HEK293 (cell line): Measurements from ENCODE around the gene GXYLT1.

Experiments used
- GLIS2 ChIP-seq: fragments of 450-650 bp; formaldehyde crosslinking; IDR thresholded peaks from 2 replicates; pipeline ENCODE4 v1.5.1; 2016; ENCODE audit warnings: missing biosample characterization, missing genetic modification characterization
- REPIN1 ChIP-seq: fragments of 450-650 bp; formaldehyde crosslinking; IDR thresholded peaks from 2 replicates; pipeline ENCODE4 v1.5.1; 2017; ENCODE audit warnings: missing biosample characterization, missing genetic modification characterization, low read depth
- YY1 ChIP-seq: fragments of 450-650 bp; formaldehyde crosslinking; IDR thresholded peaks from 2 replicates; pipeline ENCODE4 v1.5.1; 2018; ENCODE audit warnings: missing biosample characterization, missing genetic modification characterization
- ZBTB49 ChIP-seq: fragments of 450-650 bp; formaldehyde crosslinking; IDR thresholded peaks from 2 replicates; pipeline ENCODE4 v1.5.1; 2016; ENCODE audit warnings: missing biosample characterization, missing genetic modification characterization, low read depth
- ZNF157 ChIP-seq: fragments of 450-650 bp; formaldehyde crosslinking; IDR thresholded peaks from 2 replicates; pipeline ENCODE4 v1.5.1; 2016; ENCODE audit warnings: missing biosample characterization, missing genetic modification characterization
- ZNF266 ChIP-seq: fragments of 450-650 bp; formaldehyde crosslinking; IDR thresholded peaks from 2 replicates; pipeline ENCODE4 v1.5.1; 2016; ENCODE audit warnings: missing biosample characterization, missing genetic modification characterization, low read depth
- ZNF274 ChIP-seq, 2 experiments: fragments of 200-500 bp in 1 of 2; fragments of 450-650 bp in 1 of 2; sonication (Bioruptor generic) in 1 of 2; formaldehyde crosslinking in 1 of 2; IDR thresholded peaks; 2 replicates each; pipeline versions ENCODE4 v1.5.1 to v1.6.1; 2014 to 2016; ENCODE audit warnings: borderline replicate concordance in 1 of 2, inconsistent platforms in 1 of 2, low read length in 1 of 2, missing biosample characterization in 1 of 2, missing genetic modification characterization in 1 of 2
- ZNF510 ChIP-seq: fragments of 450-650 bp; formaldehyde crosslinking; IDR thresholded peaks from 2 replicates; pipeline ENCODE4 v1.5.1; 2018; ENCODE audit warnings: mild to moderate bottlenecking, missing genetic modification characterization, missing biosample characterization; ENCODE audit not compliant: insufficient replicate concordance
- ZNF518A ChIP-seq: fragments of 450-650 bp; formaldehyde crosslinking; conservative IDR thresholded peaks from 2 replicates; pipeline ENCODE4 v1.5.1; 2016; ENCODE audit warnings: low read depth, missing biosample characterization, missing genetic modification characterization
- TF ChIP-seq, protein P1 (sequence below): fragments of 450-650 bp; formaldehyde crosslinking; IDR thresholded peaks from 2 replicates; pipeline ENCODE4 v1.5.1; 2016; ENCODE audit warnings: missing biosample characterization, missing genetic modification characterization
- TF ChIP-seq, protein P2 (sequence below): fragments of 450-650 bp; formaldehyde crosslinking; IDR thresholded peaks from 2 replicates; pipeline ENCODE4 v1.5.1; 2016; ENCODE audit warnings: missing biosample characterization, missing genetic modification characterization

GRCh38 chr12:42094277-42094676, 50.4 kb downstream of the GXYLT1 start:
- TF ChIP-seq ZNF518A (tag by site-specific recombination) = no peak
- TF ChIP-seq, protein P1, sequence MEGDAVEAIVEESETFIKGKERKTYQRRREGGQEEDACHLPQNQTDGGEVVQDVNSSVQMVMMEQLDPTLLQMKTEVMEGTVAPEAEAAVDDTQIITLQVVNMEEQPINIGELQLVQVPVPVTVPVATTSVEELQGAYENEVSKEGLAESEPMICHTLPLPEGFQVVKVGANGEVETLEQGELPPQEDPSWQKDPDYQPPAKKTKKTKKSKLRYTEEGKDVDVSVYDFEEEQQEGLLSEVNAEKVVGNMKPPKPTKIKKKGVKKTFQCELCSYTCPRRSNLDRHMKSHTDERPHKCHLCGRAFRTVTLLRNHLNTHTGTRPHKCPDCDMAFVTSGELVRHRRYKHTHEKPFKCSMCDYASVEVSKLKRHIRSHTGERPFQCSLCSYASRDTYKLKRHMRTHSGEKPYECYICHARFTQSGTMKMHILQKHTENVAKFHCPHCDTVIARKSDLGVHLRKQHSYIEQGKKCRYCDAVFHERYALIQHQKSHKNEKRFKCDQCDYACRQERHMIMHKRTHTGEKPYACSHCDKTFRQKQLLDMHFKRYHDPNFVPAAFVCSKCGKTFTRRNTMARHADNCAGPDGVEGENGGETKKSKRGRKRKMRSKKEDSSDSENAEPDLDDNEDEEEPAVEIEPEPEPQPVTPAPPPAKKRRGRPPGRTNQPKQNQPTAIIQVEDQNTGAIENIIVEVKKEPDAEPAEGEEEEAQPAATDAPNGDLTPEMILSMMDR = no peak
- TF ChIP-seq ZNF266 = no peak
- no peak for TF ChIP-seq ZBTB49 (tag by site-specific recombination)
- TF ChIP-seq, protein P2, sequence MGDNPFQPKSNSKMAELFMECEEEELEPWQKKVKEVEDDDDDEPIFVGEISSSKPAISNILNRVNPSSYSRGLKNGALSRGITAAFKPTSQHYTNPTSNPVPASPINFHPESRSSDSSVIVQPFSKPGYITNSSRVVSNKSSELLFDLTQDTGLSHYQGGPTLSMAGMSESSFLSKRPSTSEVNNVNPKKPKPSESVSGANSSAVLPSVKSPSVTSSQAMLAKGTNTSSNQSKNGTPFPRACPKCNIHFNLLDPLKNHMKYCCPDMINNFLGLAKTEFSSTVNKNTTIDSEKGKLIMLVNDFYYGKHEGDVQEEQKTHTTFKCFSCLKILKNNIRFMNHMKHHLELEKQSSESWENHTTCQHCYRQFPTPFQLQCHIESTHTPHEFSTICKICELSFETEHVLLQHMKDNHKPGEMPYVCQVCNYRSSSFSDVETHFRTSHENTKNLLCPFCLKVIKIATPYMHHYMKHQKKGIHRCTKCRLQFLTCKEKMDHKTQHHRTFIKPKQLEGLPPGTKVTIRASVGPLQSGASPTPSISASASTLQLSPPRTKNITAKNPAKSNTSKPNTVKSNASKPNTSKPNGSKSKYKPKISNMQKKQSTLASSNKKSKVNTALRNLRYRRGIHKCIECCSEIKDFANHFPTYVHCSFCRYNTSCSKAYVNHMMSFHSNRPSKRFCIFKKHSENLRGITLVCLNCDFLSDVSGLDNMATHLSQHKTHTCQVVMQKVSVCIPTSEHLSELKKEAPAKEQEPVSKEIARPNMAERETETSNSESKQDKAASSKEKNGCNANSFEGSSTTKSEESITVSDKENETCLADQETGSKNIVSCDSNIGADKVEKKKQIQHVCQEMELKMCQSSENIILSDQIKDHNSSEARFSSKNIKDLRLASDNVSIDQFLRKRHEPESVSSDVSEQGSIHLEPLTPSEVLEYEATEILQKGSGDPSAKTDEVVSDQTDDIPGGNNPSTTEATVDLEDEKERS (tag by site-specific recombination) = no peak
- no peak for TF ChIP-seq REPIN1 (tag by site-specific recombination)
- no peak for TF ChIP-seq YY1 (tag by site-specific recombination)
- TF ChIP-seq ZNF510 (tag by site-specific recombination) = no peak
- TF ChIP-seq ZNF157 = no peak
- TF ChIP-seq GLIS2 = peak; percentile 65
- no peak for TF ChIP-seq ZNF274 (IDR thresholded peaks at IDR 0.05; ENCODE audit: low read length)
- no peak for TF ChIP-seq ZNF274 (tag by site-specific recombination; IDR thresholded peaks at IDR 0.05; ENCODE audit: borderline replicate concordance)
